HepG2 (cell line): ENCODE results near the gene POLR2H. TPM values are rescaled to one million over a fixed set of nuclear protein-coding genes. Genes with fewer than 3 reads are reported as not detected.

Experiments used
- ARID5B ChIP-seq: IDR thresholded peaks from 2 replicates; pipeline ENCODE4 v1.4.0; 2020; ENCODE audit warnings: mild to moderate bottlenecking, missing genetic modification reagents
- ATF7-NPFF ChIP-seq: sonication (generic); formaldehyde crosslinking; IDR thresholded peaks from 2 replicates; pipeline ENCODE4 v1.8.1; 2023; ENCODE audit warnings: mild to moderate bottlenecking, low read depth, missing genetic modification reagents, moderate library complexity
- DR1 ChIP-seq: sonication (generic); formaldehyde crosslinking; IDR thresholded peaks from 2 replicates; pipeline ENCODE4 v1.8.0; 2021; ENCODE audit warnings: mild to moderate bottlenecking, missing genetic modification reagents, inconsistent platforms
- ELF1 ChIP-seq: sonication (generic); formaldehyde crosslinking; IDR thresholded peaks from 2 replicates; pipeline ENCODE4 v1.4.0; 2020; ENCODE audit warnings: missing genetic modification reagents
- GZF1 ChIP-seq: sonication (generic); formaldehyde crosslinking; IDR thresholded peaks from 2 replicates; pipeline ENCODE4 v1.5.1; 2020; ENCODE audit warnings: mild to moderate bottlenecking, missing genetic modification reagents
- HNRNPUL1 ChIP-seq: fragments of 200-400 bp; formaldehyde crosslinking; IDR thresholded peaks from 2 replicates; pipeline ENCODE4 v1.6.1; 2017; ENCODE audit warnings: low read depth, mild to moderate bottlenecking, low read length, moderate library complexity
- ISL2 ChIP-seq: sonication (generic); formaldehyde crosslinking; IDR thresholded peaks from 2 replicates; pipeline ENCODE4 v1.5.0; 2020; ENCODE audit warnings: missing genetic modification reagents
- MAFG ChIP-seq: sonication (generic); formaldehyde crosslinking; IDR thresholded peaks from 2 replicates; pipeline ENCODE4 v1.5.1; 2020; ENCODE audit warnings: mild to moderate bottlenecking, missing genetic modification reagents
- RNF219 ChIP-seq: sonication (generic); formaldehyde crosslinking; IDR thresholded peaks from 2 replicates; pipeline ENCODE4 v1.5.0; 2020; ENCODE audit warnings: mild to moderate bottlenecking, missing genetic modification reagents
- RXRA ChIP-seq: sonication (generic); formaldehyde crosslinking; IDR thresholded peaks from 2 replicates; pipeline ENCODE4 v1.5.1; 2020; ENCODE audit warnings: missing genetic modification reagents
- SALL1 ChIP-seq: sonication (generic); formaldehyde crosslinking; IDR thresholded peaks from 2 replicates; pipeline ENCODE4 v1.8.0; 2022; ENCODE audit warnings: mild to moderate bottlenecking, missing genetic modification reagents
- TMF1 ChIP-seq: sonication (generic); formaldehyde crosslinking; IDR thresholded peaks from 2 replicates; pipeline ENCODE4 v1.8.1; 2022; ENCODE audit warnings: low read depth, missing genetic modification reagents
- TOPORS ChIP-seq: sonication (generic); formaldehyde crosslinking; IDR thresholded peaks from 2 replicates; pipeline ENCODE4 v1.8.0; 2023; ENCODE audit warnings: mild to moderate bottlenecking, missing genetic modification reagents
- ZFP62 ChIP-seq: sonication (generic); formaldehyde crosslinking; IDR thresholded peaks from 2 replicates; pipeline ENCODE4 v1.4.0; 2020; ENCODE audit warnings: missing genetic modification reagents
- ZNF138 ChIP-seq: sonication (generic); formaldehyde crosslinking; IDR thresholded peaks from 2 replicates; pipeline ENCODE4 v1.5.0; 2020; ENCODE audit warnings: mild to moderate bottlenecking, low read depth, missing genetic modification reagents
- ZNF225 ChIP-seq: sonication (generic); formaldehyde crosslinking; IDR thresholded peaks from 2 replicates; pipeline ENCODE4 v1.4.0; 2020; ENCODE audit warnings: mild to moderate bottlenecking, missing genetic modification reagents
- ZNF569 ChIP-seq: sonication (generic); formaldehyde crosslinking; IDR thresholded peaks from 2 replicates; pipeline ENCODE4 v1.5.0; 2020; ENCODE audit warnings: mild to moderate bottlenecking, missing genetic modification reagents, moderate library complexity, borderline replicate concordance
- ZNF7 ChIP-seq: IDR thresholded peaks from 2 replicates; pipeline ENCODE4 v1.6.1; 2016; ENCODE audit warnings: missing biosample characterization, missing genetic modification reagents
- ZNF746 ChIP-seq: sonication (generic); formaldehyde crosslinking; IDR thresholded peaks from 2 replicates; pipeline ENCODE4 v1.8.0; 2022; ENCODE audit warnings: mild to moderate bottlenecking, missing genetic modification reagents
- polyA plus RNA-seq, 8 experiments: library from polyadenylated mRNA; depleted of rRNA in 3 of 8; stranded (reverse) in 7 of 8; unstranded in 1 of 8; fragments of >200 nt; fragmentation: Illumina TruSeq in 4 of 8; extraction: Trizol in 4 of 8; gene quantifications; 2 replicates each; pipeline versions ENCODE4 v1.2.1 to v1.2.3, GENCODE V29; 2011 to 2016; ENCODE audit warnings: low read depth in 4 of 8, missing spikeins in 1 of 8, mixed read lengths in 1 of 8; ENCODE audit not compliant: insufficient read depth in 1 of 8
- total RNA-seq, 5 experiments: library from RNA; depleted of rRNA; stranded (reverse); fragments of >200 nt; fragmentation: Illumina TruSeq; extraction: Trizol; gene quantifications; 2 replicates each; pipeline ENCODE4 v1.2.3, GENCODE V29; 2016; ENCODE audit warnings: low read depth in 1 of 5
- TF ChIP-seq, protein P1 (sequence below): sonication (generic); formaldehyde crosslinking; IDR thresholded peaks from 2 replicates; pipeline ENCODE4 v1.4.0; 2020; ENCODE audit warnings: missing genetic modification reagents, borderline replicate concordance
- TF ChIP-seq, protein P2 (sequence below), 2 experiments: fragments of 450-650 bp in 1 of 2; sonication (generic) in 1 of 2; formaldehyde crosslinking; IDR thresholded peaks; 2 replicates each; pipeline versions ENCODE4 v1.5.0 to v1.8.0; 2020 to 2022; ENCODE audit warnings: mild to moderate bottlenecking in 1 of 2, missing genetic modification reagents in 1 of 2

Gene POLR2H
- total and polyA plus RNA-seq, 2 of the 13 experiments (the other 11 are each of a cell fraction or from before 2014, with no cell fraction given), result 118 to 194 TPM

DNA sequence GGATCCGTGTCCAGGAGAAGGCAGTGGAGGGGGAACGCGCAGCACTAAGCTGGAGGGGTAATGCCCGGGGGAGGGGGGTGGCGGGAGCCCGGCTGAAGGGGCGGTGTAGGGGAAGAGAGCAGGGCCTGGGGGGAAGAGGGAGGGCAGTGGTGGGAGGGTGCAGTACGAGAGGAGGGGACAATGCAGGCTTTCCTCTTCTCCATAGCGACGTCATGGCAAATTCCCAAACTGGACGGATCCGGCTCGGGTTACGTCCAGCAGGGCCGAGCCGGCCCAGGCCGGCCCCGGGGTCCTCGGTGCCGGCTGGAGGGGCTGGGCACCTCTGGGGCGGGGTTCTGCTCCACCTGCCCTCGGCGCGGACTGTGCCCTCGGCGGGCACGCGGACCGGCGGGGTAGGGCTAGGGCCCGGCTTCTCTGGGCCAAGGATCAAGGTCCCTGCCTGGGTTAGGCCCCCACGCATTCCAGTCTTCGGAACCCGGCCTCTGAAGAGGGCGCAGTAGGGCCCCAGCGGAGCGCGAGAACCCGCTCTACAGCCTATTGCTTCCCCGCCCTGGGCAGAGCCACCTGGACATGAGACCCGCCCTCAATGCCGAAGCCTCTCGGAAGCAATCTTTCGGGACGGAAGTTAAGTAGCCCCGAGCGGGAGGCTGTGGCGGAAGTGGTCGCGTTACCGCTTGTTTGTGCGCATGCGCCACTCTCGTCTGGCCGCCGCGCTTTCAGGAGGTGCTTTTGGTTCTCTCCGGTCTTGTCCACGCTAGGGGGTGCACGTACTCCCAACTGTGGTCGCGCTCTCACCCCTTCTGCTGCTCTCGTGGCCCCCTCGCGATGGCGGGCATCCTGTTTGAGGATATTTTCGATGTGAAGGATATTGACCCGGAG lies 1.4 kb downstream of the POLR2H start (continued):
- TF ChIP-seq RNF219 (CRISPR knock-in tag), result no peak
- TF ChIP-seq ZNF746 (CRISPR knock-in tag), result peak; percentile 96
- peak; percentile 48 for TF ChIP-seq SALL1 (CRISPR knock-in tag)
- TF ChIP-seq ZNF138 (CRISPR knock-in tag), result 0 out of 2 replicates have a peak, but pooled peaks have one; percentile 21
- no peak; the same call in 1 of the 2 replicates for TF ChIP-seq ATF7-NPFF (CRISPR knock-in tag)
- TF ChIP-seq ZNF7 (CRISPR knock-in tag), result peak; percentile 14; the same call in 1 of the 2 replicates
- no peak; the same call in 1 of the 2 replicates for TF ChIP-seq ISL2 (CRISPR knock-in tag)
- peak; percentile 75; the same call in 1 of the 2 replicates for TF ChIP-seq DR1 (CRISPR knock-in tag)
- TF ChIP-seq HNRNPUL1, result no peak
- TF ChIP-seq GZF1 (CRISPR knock-in tag), result no peak
- TF ChIP-seq, protein P1, sequence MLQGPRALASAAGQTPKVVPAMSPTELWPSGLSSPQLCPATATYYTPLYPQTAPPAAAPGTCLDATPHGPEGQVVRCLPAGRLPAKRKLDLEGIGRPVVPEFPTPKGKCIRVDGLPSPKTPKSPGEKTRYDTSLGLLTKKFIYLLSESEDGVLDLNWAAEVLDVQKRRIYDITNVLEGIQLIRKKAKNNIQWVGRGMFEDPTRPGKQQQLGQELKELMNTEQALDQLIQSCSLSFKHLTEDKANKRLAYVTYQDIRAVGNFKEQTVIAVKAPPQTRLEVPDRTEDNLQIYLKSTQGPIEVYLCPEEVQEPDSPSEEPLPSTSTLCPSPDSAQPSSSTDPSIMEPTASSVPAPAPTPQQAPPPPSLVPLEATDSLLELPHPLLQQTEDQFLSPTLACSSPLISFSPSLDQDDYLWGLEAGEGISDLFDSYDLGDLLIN (CRISPR knock-in tag), result no peak
- TF ChIP-seq ARID5B (CRISPR knock-in tag), result peak; percentile 70; the same call in 1 of the 2 replicates
- TF ChIP-seq ZFP62 (CRISPR knock-in tag), result no peak
- TF ChIP-seq TOPORS (CRISPR knock-in tag), result peak; percentile 63; the same call in 1 of the 2 replicates
- no peak for TF ChIP-seq ZNF569 (CRISPR knock-in tag)
- TF ChIP-seq ELF1 (CRISPR knock-in tag), result peak; percentile 91
- no peak; the same call in 1 of the 2 replicates for TF ChIP-seq TMF1 (CRISPR knock-in tag)
- TF ChIP-seq ZNF225 (CRISPR knock-in tag), result no peak; the same call in 1 of the 2 replicates
- TF ChIP-seq RXRA, result peak; percentile 92
- no peak for TF ChIP-seq MAFG
- TF ChIP-seq, protein P2, sequence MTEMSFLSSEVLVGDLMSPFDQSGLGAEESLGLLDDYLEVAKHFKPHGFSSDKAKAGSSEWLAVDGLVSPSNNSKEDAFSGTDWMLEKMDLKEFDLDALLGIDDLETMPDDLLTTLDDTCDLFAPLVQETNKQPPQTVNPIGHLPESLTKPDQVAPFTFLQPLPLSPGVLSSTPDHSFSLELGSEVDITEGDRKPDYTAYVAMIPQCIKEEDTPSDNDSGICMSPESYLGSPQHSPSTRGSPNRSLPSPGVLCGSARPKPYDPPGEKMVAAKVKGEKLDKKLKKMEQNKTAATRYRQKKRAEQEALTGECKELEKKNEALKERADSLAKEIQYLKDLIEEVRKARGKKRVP (CRISPR knock-in tag; IDR thresholded peaks at IDR 0.05), result no peak; a peak in 1 of 4 replicates
